Retinal pigment epithelial cell (primary cell): Measurements from ENCODE around the gene MEF2A.

Experiments used
- DNase-seq: peaks from one replicate; pipeline ENCODE4 v3.0.0-alpha.2; 2010; ENCODE audit warnings: low read depth
- H3K4me3 ChIP-seq: 2 replicates; pipeline ENCODE4 v1.5.1; 2011; ENCODE audit warnings: mild to moderate bottlenecking, low read length, control low read depth, moderate library complexity
- TF ChIP-seq, protein P1 (sequence below): conservative IDR thresholded peaks from 2 replicates; pipeline ENCODE4 v1.5.1; 2011; ENCODE audit warnings: low read depth, low read length, control low read depth, inconsistent platforms

MEF2A gene

DNA sequence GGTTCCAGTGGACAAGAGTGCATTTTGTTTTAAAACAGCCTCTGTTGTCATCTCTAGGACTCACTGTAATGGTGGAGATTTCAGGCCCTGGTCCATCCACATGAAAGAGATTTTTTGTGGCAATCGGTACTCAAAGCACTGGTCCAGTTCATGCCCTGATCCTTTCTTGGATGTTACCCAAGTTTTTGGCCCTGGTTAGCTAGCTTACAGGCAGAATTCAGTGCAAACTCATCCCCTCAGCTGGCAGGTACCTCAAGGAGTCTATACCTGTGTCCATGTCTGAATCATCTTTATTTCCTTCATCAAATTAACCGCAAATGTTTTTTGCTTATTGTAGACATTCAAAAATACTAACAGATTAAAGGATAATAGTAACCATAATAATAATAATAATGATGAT lies 13.7 kb upstream of the MEF2A start:
- DNase-seq = no peak
- no peak overlapping the region for H3K4me3 ChIP-seq
- TF ChIP-seq, protein P1, sequence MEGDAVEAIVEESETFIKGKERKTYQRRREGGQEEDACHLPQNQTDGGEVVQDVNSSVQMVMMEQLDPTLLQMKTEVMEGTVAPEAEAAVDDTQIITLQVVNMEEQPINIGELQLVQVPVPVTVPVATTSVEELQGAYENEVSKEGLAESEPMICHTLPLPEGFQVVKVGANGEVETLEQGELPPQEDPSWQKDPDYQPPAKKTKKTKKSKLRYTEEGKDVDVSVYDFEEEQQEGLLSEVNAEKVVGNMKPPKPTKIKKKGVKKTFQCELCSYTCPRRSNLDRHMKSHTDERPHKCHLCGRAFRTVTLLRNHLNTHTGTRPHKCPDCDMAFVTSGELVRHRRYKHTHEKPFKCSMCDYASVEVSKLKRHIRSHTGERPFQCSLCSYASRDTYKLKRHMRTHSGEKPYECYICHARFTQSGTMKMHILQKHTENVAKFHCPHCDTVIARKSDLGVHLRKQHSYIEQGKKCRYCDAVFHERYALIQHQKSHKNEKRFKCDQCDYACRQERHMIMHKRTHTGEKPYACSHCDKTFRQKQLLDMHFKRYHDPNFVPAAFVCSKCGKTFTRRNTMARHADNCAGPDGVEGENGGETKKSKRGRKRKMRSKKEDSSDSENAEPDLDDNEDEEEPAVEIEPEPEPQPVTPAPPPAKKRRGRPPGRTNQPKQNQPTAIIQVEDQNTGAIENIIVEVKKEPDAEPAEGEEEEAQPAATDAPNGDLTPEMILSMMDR = no peak

DNA sequence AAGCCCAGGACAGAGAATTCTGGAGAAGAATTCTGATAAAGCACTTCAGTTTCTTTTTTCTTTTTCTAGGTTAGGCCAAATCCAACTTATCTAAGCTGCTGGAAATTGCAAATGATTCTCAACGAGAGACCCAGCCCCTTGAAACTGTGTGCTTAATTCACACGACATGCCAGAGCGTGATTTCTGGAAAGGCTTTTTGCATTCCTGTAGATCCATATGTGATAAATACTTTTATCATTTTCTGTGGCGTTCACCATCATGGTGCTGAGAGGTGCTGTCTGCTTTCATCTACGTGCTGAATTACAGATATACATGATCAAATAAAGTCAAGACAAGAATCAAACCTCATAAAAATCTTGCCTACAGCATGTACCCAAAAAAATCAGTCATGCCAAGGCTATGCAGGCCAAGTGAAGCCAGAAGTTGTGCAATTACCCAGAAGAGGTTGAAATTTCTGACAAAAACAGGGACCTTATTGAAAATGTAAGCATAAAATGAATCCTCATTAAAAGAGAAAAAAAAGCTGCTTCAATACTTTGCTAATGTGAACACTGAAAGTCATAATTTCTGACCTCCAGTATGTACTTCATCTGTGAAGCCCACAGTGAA lies 10.8 kb upstream of the MEF2A start:
- TF ChIP-seq, protein P1 = no peak
- no peak overlapping the region for H3K4me3 ChIP-seq
- DNase-seq = no peak

DNA sequence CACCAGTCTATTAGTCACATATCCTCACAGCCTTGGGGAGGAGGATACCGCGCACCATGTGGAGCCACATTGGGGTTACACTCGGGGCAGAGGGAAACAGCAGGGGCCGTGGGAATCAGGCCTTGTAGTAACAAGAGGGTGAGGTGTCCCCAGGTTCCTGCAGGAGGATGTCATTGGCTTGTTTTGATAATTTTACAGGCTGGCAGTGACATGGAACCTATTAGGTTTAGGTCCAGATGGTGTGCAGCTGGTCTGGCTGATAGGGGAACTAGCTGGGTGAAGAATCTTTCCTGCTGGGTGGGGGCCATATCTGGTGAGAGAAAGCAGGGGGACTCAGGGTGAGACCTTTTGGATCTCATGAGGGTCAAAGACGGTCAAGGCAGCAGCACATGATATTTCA lies 9.8 kb upstream of the MEF2A start:
- no peak for DNase-seq
- H3K4me3 ChIP-seq = no peak overlapping the region
- TF ChIP-seq, protein P1 = no peak

DNA sequence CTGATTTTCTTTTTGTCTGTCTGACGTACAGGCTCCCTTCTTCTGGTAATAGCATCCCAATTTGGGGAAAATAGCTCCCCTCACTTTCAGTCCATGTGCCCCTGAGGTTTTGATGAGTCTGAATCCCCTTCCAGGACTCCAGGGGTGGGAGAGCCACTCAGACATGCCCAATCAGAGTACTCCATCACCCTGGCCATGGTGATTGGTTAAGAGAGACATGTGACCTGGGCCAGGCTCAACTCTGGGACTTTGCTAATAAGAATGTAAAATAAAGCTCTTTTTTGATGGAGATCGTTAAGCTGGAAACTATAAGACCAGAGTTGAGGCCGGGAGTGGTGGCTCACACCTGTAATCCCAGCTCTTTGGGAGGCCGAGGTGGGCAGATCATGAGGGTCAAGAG lies 9.2 kb upstream of the MEF2A start:
- TF ChIP-seq, protein P1 = no peak
- no peak for DNase-seq
- H3K4me3 ChIP-seq = no peak overlapping the region

DNA sequence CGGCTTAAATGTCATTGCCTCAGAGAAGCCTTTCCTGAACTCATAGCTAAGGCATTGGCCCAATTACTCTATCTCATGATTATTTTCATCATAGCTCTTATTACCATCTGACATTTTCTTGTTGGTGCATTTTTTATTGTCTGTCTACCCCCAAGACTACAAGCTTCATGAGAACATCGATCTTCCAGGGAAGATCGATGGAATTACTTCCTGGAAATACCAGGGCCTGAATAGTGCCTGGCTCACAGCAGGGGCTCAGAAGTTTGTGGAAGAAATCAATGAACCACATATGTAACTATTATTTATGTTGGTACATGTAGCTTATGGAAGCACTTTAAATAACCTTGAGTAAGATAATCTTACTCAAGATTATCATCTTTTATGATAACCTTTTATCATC lies 7.7 kb upstream of the MEF2A start:
- TF ChIP-seq, protein P1 = no peak
- no peak overlapping the region for H3K4me3 ChIP-seq
- DNase-seq = no peak

DNA sequence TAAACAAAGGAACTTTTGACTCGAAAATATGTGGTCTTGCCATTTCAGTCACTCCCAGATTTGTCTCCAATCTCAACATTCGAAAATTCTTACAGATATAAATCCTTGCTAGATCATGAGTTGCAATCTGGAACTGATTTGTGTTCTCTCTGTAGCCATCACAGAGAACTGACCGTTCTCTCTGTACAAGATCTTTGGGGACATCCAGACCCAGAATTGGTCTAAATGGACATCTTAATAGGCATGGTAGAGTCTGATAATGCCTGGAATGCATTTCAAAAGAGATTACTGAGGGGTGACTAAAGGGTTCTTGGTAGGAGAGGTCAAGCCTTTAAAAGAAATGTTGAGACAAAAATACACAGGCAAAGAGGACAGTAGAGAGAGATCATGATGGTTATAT lies 7.2 kb upstream of the MEF2A start:
- no peak overlapping the region for H3K4me3 ChIP-seq
- DNase-seq = no peak
- TF ChIP-seq, protein P1 = no peak

DNA sequence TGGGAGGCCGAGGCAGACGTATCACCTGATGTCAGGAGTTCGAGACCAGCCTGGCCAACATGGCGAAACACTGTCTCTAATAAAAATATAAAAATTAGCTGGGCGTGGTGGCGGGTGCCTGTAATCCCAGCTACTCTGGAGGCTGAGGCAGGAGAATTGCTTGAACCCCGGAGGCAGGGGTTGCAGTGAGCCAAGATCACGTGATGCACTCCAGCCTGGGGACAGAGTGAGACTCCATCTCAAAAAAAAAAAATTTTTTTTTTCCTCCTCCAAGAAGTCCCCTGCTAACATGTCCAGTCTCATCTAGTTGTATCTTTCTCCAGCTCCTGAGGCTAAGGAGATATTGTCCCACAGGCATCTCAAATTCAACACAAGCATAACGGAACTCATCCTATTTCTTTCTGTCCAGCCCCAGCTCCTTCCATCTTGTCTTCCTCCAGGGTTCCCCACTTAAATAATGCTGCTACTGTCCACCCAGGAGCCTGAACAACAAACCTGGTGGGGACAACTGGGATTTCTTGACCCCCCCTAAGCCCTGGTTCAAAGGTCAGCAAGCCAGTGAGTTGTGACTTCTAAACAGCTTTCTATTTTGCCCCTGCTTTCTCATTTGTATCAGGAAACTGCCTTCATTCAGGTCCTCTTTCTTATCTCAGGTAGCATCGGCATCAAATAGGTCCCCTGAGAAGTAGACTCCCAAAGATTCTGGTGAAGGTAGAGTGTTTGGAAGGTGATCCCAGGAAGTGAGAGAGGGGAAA lies 4.1 kb upstream of the MEF2A start:
- no peak overlapping the region for H3K4me3 ChIP-seq
- DNase-seq = no peak
- TF ChIP-seq, protein P1 = no peak
